NCI-H345 treated with DMSO at 0.1 percent for 48 hours (cell line): Measurements from ENCODE around the gene XRCC6.
"Not testable (repeated sequence)": the region's sequence is repeated elsewhere in the genome, so short reads cannot be mapped to it uniquely, and the experiment has no call there.

Experiments used
- DNase-seq: peaks from one replicate; lab custom pipeline; 2025; ENCODE audit not compliant: unreplicated experiment; lab: John Stamatoyannopoulos, UW

Gene XRCC6

DNA sequence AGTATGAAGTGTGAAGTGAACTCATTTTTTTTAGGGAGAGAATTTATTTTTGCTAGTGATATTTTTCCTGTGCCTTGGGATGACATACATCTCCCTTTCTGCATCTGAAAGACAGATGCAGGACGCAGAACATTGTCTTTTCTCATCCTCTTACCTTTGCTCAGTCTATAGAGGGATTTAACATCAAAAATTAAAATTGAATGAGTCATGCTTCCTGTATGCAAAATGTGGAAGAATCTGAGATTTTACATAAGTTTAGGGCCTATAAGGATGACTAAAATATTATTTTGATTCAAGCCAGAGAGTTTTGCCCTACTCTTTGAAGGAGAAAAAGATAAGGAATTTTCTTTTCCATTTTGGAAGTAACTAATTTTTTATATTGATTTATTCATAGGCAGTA is 27.3 kb downstream of the XRCC6 start:
- DNase-seq = no peak

DNA sequence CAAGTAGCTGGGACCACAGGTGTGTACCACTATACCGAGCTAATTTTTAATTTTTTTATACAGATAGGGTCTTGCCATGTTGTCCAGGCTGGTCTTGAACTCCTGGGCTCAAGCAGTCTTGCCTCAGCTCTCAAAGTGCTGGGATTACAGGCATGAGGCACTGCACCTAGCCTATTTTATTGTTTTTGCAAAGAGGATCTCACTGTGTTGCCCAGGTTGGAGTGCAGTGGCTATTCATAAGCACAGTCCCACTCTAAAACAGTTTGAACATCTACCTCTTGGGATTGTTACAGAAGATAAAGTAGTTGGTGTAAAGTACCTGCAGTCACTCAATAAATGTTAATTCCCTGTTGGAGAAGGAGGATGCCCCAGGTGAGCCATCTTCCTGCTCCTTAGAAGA is 29.1 kb downstream of the XRCC6 start:
- DNase-seq = no peak

DNA sequence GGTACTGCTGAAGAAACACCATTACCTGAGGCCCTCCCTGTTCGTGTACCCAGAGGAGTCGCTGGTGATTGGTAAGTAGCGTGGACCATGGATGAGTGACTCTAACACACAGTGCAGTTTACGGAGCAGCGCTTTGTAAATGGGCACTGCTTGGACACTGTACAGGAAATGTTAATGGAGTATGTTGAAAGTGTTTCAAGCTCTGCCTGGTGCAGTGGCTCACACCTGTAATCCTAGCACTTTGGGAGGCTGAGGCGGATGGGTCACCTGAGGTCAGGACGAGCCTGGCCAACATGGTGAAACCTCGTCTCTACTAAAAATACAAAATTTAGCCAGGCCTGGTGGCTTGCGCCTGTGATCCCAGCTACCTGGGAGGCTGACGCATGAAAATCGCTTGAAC is 29.7 kb downstream of the XRCC6 start:
- no peak for DNase-seq

DNA sequence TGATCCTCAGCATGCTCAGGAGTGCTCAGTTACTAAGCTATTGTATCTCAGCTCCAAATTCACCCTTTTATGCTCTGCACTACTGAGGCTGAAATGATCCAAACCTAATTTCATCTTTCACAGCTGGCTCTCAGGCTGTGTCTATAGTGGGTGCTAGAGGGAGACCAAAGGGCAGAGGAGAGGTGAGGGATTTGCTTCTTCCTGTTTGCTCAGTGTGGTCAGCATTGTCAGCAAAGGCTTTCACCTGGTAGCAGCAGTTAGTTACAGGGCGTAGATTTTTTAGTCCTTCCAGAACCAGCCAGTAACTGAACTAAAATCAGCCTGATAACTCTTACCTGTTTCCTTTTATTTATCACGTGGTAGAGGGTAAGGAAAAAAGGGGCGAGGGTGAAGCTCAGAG is 33.2 kb downstream of the XRCC6 start:
- DNase-seq = no peak

DNA sequence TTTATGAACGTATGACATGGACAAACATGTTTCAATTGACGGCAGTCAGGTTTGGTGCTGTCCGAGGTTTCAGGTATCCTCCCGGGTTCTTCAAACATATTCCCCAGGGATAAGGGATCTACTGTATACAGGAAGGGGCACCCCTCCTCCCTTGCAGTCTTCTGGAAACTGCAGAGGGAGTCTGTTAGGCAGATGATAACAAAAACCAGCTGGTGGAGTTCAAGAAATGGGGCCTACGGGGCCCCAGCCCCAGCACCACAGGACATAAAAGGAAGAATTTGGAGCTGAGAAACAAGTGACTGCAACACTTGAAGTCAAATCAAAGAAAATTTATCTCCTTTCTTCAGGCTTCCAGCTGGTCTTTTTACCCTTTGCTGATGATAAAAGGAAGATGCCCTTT is 35.5 kb downstream of the XRCC6 start:
- no peak for DNase-seq

DNA sequence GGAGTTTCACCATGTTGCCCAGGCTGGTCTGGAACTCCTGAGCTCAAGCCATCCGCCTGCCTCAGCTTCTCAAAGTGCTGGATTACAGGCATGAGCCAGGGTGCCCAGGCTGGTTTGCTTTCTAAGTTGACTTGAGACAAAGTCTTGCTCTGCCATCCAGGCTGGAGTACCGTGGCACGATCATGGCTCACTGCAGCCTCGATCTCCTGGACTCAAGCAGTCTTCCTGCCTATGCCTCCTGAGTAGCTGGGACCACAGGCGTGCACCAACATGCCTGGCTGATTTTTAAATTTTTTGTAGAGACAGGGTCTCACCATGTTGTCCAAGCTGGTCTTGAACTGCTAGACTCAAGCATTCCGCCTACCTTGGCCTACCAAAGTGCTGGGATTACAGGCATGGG is 36.6 kb downstream of the XRCC6 start:
- DNase-seq = no peak

DNA sequence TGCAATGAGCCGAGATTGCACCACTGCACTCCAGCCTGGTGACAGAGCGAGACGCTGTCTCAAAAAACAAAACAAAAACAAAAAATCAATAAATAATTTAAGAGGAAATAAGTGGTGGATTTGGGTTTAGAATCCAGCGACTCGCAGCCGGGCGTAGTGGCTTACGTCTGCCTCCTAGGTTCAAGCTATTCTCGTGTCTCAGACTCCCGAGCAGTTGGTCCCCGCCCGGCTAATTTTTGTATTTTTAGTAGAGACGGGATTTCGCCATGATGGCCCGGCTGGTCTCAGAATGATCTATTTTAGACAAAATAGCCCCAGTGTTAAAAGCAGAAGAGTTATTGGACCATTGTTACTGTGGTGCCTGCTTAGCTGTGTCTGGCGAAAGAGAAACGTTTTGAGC is 37.8 kb downstream of the XRCC6 start:
- DNase-seq = no peak

DNA sequence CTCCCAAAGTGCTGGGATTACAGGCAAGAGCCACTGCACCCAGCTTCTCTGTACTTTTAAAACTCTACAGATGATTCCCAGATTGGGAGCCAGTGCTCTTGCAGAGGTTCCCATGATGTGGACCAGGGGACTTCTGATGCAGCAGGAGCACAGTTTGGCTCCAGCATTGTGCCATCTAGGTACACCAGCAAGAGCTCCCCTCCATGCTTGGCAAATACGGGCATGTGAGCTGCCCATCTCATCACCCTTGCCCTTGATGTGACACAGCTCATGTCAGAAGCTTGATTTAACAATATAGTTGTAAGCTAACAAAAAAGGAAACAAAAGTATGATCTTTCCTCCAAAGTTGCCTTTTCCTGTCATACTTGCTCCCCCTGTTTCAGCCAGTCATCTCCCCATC is 38.8 kb downstream of the XRCC6 start:
- DNase-seq = no peak

DNA sequence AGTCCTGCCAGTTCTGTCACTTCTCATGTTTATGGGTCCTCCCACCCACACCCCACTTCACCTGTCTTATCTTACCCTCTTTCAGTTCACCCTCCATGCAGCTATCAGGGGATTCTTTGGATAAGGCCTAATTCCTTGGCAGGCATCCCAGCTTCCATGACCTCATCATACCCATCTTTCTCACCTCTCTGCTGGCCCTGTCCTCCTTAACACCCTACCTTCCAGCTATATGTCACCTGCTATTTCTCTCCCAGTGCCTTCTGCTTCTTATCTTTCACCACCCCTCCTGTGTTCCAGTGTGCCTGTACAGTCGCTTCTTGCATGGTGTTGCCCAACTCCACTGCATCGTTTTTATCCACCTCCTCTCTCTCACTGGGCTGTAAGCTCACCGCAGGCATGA is 39.3 kb downstream of the XRCC6 start:
- no peak for DNase-seq

DNA sequence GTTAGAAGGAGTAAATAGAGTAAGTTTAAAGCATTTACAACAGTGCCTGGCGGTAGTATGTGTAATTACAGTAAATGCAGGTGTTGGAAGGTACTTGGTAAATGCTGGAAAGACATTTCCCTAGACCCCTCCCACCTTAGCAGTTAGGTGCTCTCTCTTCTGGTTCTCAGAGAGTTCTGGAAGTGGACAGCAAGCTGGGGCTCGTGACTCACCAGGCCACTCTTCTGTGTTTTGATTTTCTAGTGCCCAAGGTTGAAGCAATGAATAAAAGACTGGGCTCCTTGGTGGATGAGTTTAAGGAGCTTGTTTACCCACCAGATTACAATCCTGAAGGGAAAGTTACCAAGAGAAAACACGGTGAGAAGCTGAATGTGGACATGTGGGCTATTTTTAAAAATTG is 40.0 kb downstream of the XRCC6 start:
- no peak for DNase-seq

DNA sequence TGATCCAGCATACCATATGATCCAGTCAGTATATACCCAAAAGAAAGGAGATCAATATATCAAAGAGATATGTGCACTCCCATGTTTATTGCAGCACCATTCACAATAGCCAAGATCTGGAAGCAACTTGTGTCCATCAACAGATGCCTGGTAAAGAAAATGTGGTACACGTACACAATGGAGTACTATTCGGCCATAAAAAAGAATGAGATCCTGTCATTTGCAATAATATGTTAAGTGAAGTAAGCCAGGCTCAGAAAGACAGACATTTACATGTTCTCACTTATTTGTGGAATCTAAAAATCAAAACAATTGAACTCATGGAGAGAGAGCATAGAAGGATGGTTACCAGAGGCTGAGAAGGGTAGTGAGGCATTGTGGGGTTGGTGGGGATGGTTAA is 40.6 kb downstream of the XRCC6 start:
- DNase-seq = no peak

DNA sequence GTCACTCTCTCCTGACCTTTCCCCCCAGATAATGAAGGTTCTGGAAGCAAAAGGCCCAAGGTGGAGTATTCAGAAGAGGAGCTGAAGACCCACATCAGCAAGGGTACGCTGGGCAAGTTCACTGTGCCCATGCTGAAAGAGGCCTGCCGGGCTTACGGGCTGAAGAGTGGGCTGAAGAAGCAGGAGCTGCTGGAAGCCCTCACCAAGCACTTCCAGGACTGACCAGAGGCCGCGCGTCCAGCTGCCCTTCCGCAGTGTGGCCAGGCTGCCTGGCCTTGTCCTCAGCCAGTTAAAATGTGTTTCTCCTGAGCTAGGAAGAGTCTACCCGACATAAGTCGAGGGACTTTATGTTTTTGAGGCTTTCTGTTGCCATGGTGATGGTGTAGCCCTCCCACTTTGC is 42.5 kb downstream of the XRCC6 start:
- DNase-seq = not testable (repeated sequence)

DNA sequence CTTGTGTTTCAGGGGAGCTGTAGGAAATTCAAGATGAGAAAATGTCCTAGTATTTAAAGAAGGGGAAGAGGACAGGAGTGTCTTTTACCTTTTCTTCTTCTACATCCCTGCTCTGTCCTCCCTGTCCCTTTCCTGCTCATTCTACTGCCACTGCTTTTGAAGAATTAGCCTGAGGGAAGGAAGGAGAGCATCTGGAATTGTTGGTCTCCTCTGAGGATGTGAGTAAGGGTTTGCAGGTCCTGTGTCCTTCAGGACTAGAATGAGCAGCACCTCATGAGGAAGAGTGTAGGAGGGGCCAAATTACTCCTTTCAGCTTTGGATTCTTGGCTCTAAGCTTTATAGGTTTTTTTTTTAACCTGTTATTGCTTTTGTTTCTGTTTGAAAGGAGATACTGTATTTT is 43.4 kb downstream of the XRCC6 start:
- DNase-seq = no peak

DNA sequence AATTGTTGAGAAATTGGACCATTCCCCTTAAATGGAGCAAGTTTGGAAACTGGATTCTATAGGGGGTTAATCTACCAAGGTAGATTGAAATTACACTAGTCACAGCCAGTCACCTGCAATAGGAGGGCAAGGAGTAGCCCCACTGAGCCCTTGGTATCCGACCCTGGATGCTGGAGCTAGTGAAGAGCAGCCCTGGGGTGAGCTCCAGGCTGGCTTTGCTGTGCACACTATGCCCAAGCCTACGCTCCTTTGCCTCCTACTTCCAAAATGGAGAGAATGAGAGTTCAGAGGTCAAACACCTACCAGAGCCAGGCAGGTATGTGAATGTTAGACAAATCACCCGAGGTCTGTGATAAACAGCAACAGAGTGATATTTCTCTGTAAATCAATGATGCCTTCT is 43.9 kb downstream of the XRCC6 start:
- DNase-seq = no peak

DNA sequence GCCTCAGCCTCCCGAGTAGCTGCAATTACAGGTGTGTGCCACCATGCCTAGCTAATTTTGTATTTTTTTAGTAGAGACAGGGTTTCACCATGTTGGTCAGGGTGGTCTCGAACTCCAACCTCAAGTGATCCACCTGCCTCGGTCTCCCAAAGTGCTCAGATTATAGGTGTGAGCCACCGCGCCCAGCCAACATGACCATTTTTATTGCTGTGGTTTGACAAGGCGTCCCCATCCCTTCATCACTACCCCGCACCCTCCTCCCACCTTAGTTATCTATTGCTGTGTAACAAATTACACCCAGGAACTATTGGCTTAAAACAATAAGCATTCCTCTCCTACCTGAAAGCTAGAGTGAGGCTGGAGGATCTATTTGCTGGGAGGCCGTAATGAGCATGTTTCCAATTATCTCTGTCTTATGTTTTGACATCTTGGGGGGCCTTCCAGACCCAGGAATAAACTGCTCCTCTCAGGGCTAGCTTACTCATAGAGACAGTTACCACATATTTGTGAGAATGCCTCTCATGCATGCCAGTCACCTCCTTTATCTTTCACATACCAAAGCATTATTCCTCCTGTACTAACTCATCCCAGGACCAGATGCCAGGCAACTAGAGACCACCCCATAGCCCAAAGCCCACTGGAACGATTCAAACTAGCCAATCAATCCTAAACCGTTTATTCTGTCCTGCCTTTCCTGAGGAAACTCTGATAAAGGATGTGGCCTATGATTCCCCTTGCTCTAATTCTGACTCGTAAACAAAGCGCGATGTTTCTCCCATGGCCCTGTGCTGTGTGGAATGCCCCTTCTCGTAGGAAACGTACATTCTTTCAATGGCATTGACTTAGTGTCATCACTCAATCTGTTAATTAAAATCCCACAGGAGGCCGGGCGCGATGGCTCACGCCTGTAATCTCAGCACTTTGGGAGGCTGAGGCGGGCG is 48.1 kb downstream of the XRCC6 start:
- DNase-seq = no peak

DNA sequence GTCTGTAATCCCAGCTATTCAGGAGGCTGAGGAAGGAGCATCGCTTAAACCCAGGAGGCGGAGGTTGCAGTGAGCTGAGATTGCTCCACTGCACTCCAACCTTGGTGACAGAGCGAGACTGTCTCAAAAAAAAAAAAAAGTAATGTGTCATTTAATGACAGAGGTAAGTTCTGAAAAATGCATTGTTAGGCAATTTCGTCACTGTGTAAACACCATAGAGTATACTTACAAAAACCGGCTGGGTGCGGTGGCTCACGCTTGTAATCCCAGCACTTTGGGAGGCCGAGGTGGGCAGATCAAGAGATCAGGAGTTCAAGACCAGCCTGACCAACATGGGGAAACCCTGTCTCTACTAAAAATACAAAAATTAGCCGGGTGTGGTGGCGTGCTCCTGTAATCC is 51.0 kb downstream of the XRCC6 start:
- not testable (repeated sequence) for DNase-seq

DNA sequence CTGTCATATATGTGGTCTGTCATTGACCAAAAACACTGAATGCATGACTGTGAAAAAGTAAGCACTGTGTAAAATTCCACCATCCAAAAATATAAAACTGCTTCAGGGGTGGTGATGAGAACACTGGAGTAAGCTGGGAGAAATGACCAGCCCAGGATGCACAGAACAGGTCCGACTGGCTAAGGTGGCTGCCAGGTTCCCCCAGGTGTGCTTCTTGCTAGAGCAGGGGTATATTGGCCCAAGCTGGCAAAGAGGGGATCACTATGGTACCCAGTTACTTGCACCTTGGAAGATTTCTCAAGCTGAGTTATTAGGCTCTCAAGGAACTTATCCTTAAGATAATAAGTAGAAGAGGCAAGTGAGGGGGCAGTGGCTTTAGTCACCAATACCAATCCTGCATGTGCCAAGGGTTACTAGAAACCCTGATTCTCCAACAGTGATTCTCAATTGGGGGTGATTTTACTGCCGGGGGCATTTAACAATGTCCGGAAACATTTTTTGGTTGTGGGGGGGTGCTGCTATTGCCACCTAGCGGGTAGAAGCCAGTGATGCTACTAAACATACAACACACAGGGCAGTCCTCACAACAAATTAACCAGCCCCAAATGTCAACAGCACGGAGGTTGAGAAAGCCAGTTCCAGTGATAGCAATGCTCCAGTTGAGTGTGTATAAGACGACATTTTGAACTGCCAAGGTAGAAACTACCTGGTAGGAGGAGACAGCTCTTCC is 51.9 kb downstream of the XRCC6 start:
- no peak for DNase-seq

DNA sequence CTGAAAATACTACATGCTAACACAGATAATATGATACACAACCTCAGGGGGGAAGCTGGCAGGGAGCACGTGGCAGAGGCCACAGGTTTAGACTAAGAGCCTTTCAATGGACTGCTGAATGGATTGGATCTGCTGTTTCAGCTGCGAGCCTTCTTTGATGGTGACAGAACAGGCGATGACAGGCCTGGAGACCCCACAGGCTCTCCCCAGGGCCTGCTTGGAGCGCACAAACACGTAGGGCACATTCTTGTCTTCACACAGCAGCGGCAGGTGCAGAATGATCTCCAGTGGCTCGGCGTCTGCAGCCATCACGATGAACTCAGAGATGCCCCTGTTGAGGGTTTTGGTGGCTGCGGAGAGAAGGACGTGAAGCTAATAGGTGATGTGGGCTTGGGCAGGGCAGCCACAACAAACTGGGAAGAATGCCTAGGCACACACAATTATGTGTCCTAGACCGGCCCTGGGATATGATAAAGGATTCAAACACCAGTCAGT is 53.8 kb downstream of the XRCC6 start:
- DNase-seq = no peak

DNA sequence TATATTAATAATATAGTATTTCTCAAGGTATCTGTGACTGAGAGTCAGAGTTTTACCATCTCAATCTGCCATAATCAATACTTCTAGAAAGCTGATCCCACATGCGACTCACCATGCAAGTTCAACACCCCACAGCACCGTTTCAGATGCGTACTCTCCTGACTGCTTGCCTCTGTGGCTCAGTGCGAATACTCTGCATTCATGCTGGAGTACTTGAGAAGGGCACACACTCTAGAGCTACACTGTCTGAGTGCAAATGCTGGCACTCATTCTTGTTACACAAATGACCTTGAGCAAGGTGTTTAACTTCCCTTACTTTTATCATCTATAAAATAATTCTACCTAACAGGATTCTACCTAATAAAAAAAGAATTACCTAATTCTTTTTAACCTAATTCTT is 55.0 kb downstream of the XRCC6 start:
- DNase-seq = no peak

DNA sequence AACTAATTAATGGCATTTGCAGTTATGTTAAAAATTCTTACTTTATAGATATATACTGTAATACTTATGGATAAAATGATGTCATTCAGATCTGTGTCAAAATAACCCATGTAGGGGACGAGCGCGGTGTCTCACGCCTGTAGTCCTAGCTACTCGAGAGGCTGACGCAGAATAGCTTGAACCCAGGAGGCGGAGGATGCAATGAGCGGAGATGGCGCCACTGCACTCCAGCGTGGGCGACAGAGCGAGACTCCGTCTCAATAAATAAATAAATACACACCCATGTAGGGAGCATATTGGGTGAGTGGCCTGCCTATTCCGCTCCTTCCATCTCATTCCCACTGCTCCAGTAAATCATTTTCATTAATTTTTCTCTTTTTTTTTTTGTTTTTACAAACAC is 60.5 kb downstream of the XRCC6 start:
- no peak for DNase-seq

DNA sequence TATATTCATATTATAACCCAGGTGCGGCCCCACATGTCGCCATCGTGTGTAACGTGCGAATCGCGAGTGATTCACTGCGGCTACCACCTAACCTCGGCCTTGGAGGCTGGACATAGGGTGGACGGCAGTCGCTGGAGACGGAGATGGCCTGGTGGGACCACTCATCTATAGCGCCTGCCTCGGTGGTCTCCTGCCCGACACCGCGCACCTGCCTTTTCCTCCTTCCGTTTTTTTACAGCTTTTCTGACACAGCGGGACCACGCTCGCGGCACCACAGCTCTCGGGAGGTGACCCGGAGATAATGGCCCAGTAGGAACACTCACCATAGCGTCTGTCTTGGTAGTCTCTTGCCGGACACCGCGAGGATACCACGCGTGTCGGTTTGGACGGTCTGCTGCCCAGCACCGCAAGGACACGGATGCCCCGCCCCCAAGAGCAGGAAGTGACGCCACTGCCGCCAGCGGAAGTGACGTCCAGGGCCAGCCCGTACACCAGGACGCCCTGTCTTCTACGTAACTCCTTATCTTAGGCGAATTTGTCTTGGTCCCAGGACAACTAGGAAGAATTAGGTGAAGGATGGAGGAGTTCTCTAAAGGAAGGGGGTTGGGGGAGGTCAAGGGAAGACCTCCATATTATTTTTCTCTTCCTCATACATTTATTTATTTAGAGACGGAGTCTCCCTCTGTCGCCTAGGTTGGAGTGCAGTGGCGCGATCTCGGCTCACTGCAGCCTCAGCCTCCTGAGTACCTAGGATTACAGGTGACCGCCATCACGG is 61.1 kb downstream of the XRCC6 start:
- DNase-seq = no peak

DNA sequence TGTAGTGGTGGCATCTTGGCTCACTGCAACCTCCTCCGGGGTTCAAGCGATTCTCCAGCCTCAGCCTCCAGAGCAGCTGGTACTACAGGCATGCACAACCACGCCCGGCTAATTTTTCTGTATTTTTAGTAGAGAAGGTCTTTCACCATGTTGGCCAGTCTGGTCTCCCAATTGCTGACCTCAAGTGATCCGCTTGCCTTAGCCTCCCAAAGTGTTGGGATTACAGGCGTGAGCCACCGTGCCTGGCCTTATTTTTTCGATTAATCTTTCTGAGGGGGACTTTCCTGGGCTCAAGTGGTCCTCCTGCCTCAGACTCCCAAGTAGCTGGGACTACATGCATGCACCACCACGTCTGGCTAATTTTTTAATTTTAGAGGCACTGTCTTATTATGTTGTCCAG is 62.0 kb downstream of the XRCC6 start:
- DNase-seq = no peak
